PC-9 (cell line): ENCODE measurements around the gene CTSH.

Source experiments
- EZH2 ChIP-seq: fragments of 200-600 bp; sonication (generic); IDR thresholded peaks from 2 replicates; pipeline ENCODE4 v1.8.0; 2017; ENCODE audit warnings: antibody characterized with exemption, low read depth
- TF ChIP-seq, protein P1 (sequence below): fragments of 200-600 bp; sonication (generic); conservative IDR thresholded peaks from 2 replicates; pipeline ENCODE4 v1.6.1; 2017; ENCODE audit warnings: mixed run types, antibody characterized with exemption, mild to moderate bottlenecking, moderate library complexity

- TF ChIP-seq, protein P1, sequence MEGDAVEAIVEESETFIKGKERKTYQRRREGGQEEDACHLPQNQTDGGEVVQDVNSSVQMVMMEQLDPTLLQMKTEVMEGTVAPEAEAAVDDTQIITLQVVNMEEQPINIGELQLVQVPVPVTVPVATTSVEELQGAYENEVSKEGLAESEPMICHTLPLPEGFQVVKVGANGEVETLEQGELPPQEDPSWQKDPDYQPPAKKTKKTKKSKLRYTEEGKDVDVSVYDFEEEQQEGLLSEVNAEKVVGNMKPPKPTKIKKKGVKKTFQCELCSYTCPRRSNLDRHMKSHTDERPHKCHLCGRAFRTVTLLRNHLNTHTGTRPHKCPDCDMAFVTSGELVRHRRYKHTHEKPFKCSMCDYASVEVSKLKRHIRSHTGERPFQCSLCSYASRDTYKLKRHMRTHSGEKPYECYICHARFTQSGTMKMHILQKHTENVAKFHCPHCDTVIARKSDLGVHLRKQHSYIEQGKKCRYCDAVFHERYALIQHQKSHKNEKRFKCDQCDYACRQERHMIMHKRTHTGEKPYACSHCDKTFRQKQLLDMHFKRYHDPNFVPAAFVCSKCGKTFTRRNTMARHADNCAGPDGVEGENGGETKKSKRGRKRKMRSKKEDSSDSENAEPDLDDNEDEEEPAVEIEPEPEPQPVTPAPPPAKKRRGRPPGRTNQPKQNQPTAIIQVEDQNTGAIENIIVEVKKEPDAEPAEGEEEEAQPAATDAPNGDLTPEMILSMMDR = no peak
- no peak for TF ChIP-seq EZH2
Observed at GRCh38 chr15:78927077-78927790, 17.6 kb downstream of the CTSH start.
